ENCODE measurements around the gene MGP.

MGP gene

GRCh38 chr12:14903386-14904098, 17.9 kb upstream of the MGP start:
- DNase-seq (ENCODE audit: low read depth in 2 of 3, low spot score in 1 of 3) = no peak

- DNase-seq (ENCODE audit: low read depth in 2 of 3, low spot score in 1 of 3) = no peak
Measured at GRCh38 chr12:14902465-14902864, 16.8 kb upstream of the MGP start.

GRCh38 chr12:14901228-14901562, 15.5 kb upstream of the MGP start:
- no peak for DNase-seq (ENCODE audit: low read depth in 2 of 3, low spot score in 1 of 3)

DNA sequence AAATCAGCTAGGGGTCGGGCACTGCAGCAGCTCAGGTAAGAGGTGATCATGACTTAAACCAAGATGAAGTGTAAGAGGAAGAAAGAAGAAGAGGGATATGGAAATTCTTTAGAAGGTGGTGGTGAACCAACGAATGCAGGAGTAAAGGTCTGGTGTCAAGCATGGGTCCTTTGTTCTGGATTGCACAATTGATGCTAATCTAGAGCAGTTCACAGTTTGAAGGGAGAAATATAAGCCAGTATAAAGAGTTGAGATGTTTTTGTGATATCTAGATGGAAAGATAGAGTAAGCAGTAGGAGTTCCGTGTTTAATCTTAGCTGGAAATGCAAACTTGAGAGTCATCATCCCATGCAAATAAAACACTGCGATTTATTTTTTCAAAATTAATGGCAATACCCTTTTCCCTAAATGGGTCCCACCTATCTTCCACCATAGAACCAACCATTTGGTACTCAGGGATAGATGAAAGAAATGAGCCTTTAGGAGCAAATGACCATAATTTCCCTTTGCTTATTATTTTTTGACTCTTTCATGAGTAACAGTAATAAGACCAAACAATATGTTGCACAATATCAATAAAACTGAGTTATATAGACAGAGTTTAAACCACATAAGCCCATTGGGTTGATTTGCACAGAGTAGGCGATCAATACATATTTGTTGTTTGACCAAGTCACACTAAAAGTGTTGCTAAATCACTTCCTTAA, 15.0 kb upstream of the MGP start:
- DNase-seq (ENCODE audit: low read depth in 2 of 3, low spot score in 1 of 3) = no peak

GRCh38 chr12:14896521-14897169, 11.0 kb upstream of the MGP start:
- no peak for DNase-seq (ENCODE audit: low read depth in 2 of 3, low spot score in 1 of 3)

- no peak for DNase-seq (ENCODE audit: low read depth in 2 of 3, low spot score in 1 of 3)
Measured at GRCh38 chr12:14893506-14894250, 8.0 kb upstream of the MGP start.

DNA sequence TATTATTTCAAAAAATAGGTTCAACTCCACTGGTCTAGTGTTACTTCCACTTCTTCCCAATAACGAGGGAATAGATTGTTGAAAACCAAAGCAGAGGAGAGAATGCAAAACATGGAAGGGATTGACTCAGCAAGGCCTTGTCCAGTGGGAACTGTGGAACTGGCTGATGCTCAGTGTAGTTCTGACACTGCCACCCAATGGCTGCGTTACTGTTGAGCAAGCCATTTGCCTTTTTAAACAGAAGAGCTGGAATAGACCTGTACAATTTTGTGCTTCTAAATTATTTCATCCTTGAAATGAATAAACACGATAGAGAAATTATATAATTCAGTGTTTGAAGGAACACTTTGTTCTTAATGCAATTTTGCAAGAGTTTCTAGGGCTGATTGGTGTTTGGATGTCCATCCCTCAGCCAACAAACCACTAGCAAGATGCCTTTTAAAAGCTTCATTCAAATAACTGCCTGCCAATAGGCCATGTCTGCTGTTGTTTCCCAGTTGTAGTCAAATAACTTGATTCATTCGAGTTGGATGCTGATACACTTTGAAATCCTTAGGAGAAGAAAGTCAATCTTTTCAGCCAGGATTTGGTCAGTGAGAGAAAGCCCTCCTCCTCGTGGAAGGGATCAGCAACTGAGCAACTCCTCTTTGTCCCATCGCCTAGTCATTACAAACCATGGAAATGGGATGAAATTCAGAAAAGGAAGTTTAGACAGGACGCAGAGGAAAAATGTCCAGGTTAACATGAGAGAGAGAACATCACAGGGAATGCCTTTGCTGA, 7.3 kb upstream of the MGP start:
- no peak for DNase-seq (ENCODE audit: low read depth in 2 of 3, low spot score in 1 of 3)

DNA sequence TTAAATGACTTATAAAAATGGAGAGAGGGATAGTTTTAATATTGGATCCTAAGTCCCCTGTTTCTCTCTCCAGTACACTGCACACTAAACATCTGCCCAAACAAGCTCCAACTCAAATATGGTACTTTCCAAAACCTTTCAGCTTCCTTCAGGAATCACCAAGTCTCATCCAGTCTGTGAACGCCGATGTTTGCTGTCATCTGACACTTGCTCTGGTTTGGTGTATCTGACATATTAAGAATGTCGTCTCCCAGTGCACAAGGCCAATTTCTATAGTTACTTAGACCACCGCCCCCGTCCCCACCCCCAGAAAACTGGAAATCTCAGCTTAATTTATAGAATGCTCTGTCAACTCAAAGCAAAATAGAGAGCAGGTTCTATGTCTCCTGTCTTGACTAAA, 5.0 kb upstream of the MGP start:
- no peak for DNase-seq (ENCODE audit: low read depth in 2 of 3, low spot score in 1 of 3)

- no peak for DNase-seq (ENCODE audit: low read depth in 2 of 3, low spot score in 1 of 3)
Measured at GRCh38 chr12:14886271-14886670, 617 bp upstream of the MGP start.

- peak; percentile 55 for DNase-seq (ENCODE audit: low read depth in 2 of 3, low spot score in 1 of 3)
Measured at GRCh38 chr12:14884458-14884878, 1.2 kb downstream of the MGP start.

DNA sequence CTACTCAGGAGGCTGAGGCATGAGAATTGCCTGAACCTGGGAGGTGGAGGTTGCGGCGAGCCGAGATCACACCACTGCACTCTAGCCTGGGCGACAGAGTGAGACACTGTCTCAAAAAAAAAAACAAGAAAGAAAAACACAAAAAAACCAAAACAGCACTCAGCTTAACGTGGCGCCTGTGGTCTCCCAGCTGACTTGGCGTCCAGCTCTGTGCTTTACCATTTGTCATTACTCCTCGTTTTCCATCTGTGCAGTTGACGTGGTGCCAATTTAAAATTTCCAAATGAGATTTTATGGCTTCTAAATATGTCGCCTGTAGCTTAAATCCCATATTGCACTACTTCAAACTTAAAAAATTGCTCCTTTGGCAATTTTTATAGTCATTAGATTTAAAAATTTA, 2.0 kb downstream of the MGP start:
- DNase-seq (ENCODE audit: low read depth in 2 of 3, low spot score in 1 of 3) = no peak

DNA sequence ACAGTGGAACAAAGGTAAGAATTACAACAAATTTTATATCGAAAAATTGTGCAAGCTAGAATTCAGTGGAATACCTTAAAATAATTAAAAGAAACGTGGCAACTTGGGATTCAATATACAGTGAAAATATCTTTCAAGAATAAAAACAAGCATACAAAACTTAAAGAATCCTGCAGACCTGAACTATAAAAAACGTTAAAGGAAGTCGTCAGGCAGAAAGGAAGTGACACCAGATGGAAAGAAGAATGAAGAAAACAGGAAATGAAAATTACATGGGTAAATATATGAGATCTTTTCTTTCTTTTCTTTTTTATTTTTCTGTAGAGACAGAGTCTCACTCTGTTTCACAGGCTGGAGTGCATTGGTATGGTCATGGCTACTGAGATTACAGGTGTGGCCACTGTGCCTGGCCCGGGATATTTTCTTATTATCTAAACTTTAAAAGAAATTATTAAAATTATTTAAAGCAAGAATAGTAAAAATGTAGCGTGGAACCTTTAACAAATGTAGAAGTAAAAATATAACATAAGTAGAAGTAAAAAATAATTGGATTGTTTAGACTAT, 4.7 kb downstream of the MGP start:
- no peak for DNase-seq (ENCODE audit: low read depth in 2 of 3, low spot score in 1 of 3)

DNA sequence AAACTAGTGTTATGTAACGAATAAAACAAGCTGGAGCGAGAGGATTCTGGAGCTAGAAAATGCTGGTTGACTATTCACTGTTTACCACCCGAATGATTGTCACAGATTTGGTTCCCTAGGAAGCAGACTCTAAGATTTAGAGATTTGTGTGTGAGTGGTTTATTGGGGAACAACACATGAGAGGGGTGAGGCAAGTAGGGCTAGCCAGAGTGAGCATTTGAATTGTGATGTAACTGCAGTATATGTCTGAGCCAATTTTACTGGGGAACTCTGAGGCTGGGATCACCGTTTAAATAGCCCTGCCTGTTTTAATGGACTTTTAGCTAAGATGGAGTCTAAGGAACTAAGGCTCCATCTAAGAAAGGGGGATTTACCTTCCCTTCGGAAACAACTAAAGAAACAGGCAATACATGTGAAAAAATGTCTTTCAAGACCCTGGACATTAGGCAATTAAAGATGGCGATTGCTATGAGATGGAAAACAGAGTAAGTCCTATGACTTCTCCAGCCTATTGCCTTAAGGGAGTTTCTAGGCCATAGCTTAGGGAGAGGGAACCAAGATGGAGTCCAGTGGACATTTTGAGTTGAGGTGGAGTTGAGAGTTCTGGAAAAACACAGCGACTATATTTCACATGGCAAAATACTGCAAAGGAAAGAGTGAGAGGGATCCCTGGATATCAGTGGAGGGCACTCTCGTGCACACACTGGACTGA, 6.3 kb downstream of the MGP start:
- DNase-seq (ENCODE audit: low read depth in 2 of 3, low spot score in 1 of 3) = no peak

DNA sequence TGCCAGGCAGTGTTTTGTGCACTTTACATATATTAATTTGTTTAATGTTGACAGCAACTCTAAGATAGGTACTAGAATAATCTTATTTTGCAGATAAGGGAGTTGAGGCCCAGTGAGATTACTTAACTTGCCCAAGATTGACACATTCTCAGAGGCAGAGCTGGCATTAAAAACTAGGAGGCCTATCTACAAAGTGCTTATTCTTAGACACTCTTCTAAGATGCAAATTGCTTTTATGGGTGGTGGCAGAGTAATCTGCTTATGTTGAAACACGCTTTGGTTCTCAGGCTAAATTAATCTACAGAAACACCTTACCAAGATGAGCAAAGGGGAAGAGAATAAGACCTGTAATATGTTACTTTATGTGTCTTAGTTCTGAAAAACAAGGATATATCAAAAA, 7.2 kb downstream of the MGP start:
- DNase-seq (ENCODE audit: low read depth in 2 of 3, low spot score in 1 of 3) = no peak

DNA sequence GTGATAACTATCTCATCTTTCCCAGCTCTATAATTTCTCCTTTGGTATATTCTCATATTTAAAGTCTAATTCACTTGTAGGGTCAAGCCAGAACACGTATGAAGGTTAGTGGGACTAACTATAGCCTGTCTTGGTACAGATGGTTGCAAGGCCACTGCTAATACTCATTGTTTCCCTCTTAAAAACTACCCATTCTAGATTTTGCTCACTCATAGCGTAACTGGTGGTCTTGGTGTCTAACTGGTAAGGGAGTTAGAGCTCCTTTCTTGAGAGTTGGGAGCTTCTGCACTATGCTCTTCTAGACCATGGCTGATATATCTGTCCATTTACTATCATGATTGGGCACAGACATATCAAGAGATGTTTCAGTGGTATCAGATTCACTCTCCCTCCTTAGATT, 8.8 kb downstream of the MGP start:
- DNase-seq (ENCODE audit: low read depth in 2 of 3, low spot score in 1 of 3) = no peak

GRCh38 chr12:14874882-14875281, 10.8 kb downstream of the MGP start:
- no peak for DNase-seq (ENCODE audit: low read depth in 2 of 3, low spot score in 1 of 3)

- DNase-seq (ENCODE audit: low read depth in 2 of 3, low spot score in 1 of 3) = no peak
Measured at GRCh38 chr12:14873440-14874185, 12.0 kb downstream of the MGP start.

GRCh38 chr12:14871886-14872285, 13.8 kb downstream of the MGP start:
- DNase-seq (ENCODE audit: low read depth in 2 of 3, low spot score in 1 of 3) = no peak

GRCh38 chr12:14871247-14871646, 14.4 kb downstream of the MGP start:
- DNase-seq (ENCODE audit: low read depth in 2 of 3, low spot score in 1 of 3) = no peak
